Panc1 (cell line): ENCODE measurements around the gene CRELD1.

ENCODE experiments used
- CTCF ChIP-seq: fragments of 450-650 bp; IDR thresholded peaks from 2 replicates; pipeline ENCODE4 v1.5.1; 2017; ENCODE audit warnings: mild to moderate bottlenecking
- SIN3A ChIP-seq: IDR thresholded peaks from 2 replicates; pipeline ENCODE4 v1.6.1; 2012; ENCODE audit warnings: low read depth, mild to moderate bottlenecking, low read length, moderate library complexity, borderline replicate concordance; ENCODE audit not compliant: insufficient read depth

DNA sequence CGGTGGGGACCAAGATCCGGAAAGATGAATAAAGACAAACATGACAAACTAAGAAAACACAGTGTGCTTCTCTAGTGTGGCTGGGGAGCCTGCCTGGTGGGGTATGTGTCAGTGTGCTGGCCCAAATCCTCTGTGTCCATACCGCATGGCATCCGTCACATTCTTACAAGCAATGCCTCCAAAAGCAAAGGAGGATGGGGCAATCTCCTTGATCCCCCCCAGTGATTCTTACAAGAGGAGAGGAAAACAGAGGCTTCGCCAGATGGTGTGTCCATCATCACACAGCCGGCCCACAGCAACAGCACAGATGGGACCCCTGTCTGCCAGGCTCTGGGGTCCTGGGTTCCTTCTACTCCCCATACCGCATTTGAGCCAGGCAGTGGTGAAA, 17.3 kb upstream of the CRELD1 start:
- TF ChIP-seq CTCF (no peak), SIN3A (no peak)
